Non-pigmented ciliary epithelial cell (primary cell): Measurements from ENCODE around the gene MVP.
"Not testable (repeated sequence)": the region's sequence is repeated elsewhere in the genome, so short reads cannot be mapped to it uniquely, and the experiment has no call there.

Experiments used
- DNase-seq: peaks from one replicate; pipeline ENCODE4 v3.0.0-alpha.2; 2010; ENCODE audit warnings: low read depth

Gene MVP

GRCh38 chr16:29875206-29875605 lies 54.9 kb downstream of the MVP start:
- DNase-seq, result no peak

- no peak for DNase-seq
Measured at GRCh38 chr16:29876217-29876593, 55.9 kb downstream of the MVP start.

GRCh38 chr16:29876594-29877249 lies 56.5 kb downstream of the MVP start:
- no peak for DNase-seq

- no peak for DNase-seq
Measured at GRCh38 chr16:29877266-29877961, 57.2 kb downstream of the MVP start.

GRCh38 chr16:29878172-29878571 lies 57.9 kb downstream of the MVP start:
- no peak for DNase-seq

- DNase-seq, result no peak
Measured at GRCh38 chr16:29881050-29881449, 60.8 kb downstream of the MVP start.

- no peak for DNase-seq
Measured at GRCh38 chr16:29883987-29884386, 63.7 kb downstream of the MVP start.

- not testable (repeated sequence) for DNase-seq
Measured at GRCh38 chr16:29889372-29889771, 69.1 kb downstream of the MVP start.

GRCh38 chr16:29891525-29892457 lies 71.5 kb downstream of the MVP start:
- DNase-seq, result no peak

- DNase-seq, result no peak
Measured at GRCh38 chr16:29892458-29892813, 72.2 kb downstream of the MVP start.

- DNase-seq, result no peak
Measured at GRCh38 chr16:29893553-29893952, 73.3 kb downstream of the MVP start.

- DNase-seq, result no peak
Measured at GRCh38 chr16:29894352-29894751, 74.1 kb downstream of the MVP start.

- DNase-seq, result no peak
Measured at GRCh38 chr16:29896841-29897240, 76.6 kb downstream of the MVP start.

GRCh38 chr16:29897333-29897732 lies 77.1 kb downstream of the MVP start:
- no peak for DNase-seq
